ENCODE measurements around the gene CAPN15.
"Not testable (repeated sequence)": the region's sequence is repeated elsewhere in the genome, so short reads cannot be mapped to it uniquely, and the experiment has no call there.

The CAPN15 gene

DNA sequence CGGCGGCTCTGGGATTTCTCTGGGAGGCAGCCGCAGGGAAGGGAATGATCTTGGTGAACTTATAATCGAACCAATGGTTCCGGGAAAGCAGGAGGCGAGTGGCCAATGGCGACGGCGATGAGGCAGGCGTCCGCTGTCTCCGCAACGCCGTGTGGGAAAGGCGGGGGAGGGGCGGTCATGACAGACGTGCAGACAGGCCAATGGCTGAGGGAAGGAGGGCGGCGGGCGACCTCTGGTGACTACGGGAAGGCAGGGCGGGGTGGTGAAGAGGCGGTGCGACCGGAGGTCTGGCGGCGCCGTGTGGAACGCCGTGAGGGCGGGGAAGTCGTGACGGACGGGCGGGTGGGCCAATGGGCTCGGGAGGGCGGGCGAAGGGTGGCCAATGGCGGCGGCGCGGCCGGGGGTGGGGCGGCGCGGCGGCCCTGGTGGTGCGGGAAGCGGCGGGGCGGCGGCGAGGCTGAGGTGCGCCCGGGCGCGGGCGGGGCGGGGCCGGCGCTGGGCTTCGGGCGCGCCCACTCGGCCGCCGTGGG lies 62.2 kb downstream of the CAPN15 start, which contains the start of gene RAB40C:
RAB40C (plus strand) TSS at position 409 of the 530 bp plus-strand sequence. CDS start 226 bp downstream, outside the sequence.
- peak; percentile 97 to 99 for DNase-seq (ENCODE audit: low read depth in 2 of 2, low spot score in 1 of 2)

- no peak for DNase-seq (ENCODE audit: low read depth in 2 of 2, low spot score in 1 of 2)
Measured at GRCh38 chr16:590188-590814, 62.8 kb downstream of the CAPN15 start.

GRCh38 chr16:590815-591200 lies 63.3 kb downstream of the CAPN15 start:
- DNase-seq (ENCODE audit: low read depth in 2 of 2, low spot score in 1 of 2), result no peak

GRCh38 chr16:591231-591630 lies 63.7 kb downstream of the CAPN15 start:
- no peak for DNase-seq (ENCODE audit: low read depth in 2 of 2, low spot score in 1 of 2)

- DNase-seq (ENCODE audit: low read depth in 2 of 2, low spot score in 1 of 2), result no peak
Measured at GRCh38 chr16:591892-592517, 64.5 kb downstream of the CAPN15 start.

DNA sequence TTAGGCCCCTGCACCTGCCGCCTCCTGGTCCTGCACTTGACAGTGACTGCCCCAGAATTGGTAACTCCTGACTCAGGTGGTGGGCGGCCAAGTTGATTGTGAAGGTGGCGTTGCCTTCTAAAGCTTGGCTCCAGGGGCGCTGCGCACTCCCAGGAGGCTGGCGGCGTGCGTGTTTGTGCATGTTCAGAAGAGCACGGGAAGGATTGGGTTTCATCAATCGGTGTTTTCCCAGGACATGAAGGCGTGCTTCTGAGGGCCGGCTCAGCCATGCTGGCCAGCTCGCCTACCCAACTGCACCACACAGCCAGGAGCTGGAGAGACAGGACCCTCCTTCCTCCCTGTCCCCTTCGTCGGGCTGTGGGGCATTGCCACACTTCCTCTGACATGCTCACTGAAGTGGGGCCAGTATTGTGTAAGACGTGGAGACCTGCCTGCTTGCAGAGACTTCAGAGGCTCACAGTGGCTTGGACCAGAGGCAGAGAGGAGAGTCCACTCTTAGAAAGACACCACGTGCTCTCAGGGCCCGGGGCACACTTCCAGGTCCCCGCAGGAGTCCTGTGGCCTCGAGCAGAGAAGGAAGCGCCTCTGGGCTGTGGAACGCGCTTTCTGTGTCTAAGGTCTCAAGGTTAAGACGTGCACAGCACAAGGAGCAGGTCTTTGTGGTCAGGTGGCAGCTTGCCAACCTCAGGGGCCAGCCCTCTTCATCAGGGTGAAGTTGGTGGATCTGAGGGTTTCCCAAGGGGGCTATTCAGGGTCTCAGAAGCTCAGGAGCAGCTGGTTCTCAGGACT lies 65.2 kb downstream of the CAPN15 start:
- no peak for DNase-seq (ENCODE audit: low read depth in 2 of 2, low spot score in 1 of 2)

- DNase-seq (ENCODE audit: low read depth in 2 of 2, low spot score in 1 of 2), result no peak
Measured at GRCh38 chr16:593406-593805, 65.9 kb downstream of the CAPN15 start.

DNA sequence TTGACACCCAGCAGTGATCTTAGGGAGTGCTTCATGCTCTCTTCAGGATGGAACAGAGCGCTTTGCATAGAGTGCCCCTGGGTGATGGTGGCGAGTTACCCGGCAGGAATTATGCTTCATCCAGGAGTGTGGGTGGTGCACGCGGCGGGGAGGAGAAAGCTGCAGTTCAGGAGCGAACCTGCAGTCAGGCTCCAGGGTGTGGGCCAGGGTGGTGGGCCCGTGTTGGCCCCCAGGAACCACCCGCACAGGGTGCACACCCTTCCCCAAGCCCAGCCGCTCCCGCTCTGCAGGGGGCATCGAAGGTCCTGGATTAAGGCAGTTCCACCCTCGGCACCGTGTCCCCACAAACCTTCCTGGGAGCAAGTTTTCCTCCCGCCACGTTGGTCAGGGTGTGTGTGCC lies 66.3 kb downstream of the CAPN15 start:
- no peak for DNase-seq (ENCODE audit: low read depth in 2 of 2, low spot score in 1 of 2)

DNA sequence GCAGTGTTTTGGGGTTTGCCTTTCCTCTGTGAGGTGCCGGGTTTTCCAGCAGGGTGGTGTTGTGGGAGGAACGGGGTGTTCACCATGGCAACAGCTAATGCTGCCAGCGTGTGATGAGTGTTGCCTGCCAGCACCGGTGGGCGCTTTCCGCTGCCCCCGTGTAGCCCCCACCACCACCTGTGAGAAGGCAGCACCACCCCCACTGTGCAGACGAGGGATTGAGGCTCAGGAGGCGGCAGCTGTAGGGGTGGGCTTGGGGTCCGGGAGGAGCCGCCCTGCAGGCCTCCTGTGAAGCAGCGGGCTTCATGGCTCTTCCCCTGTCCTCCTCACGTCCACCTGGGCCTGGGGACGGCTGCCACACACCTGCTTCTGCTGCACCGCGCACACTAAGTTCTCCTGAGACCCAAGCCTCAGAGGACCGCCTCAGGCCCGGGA lies 67.6 kb downstream of the CAPN15 start:
- no peak for DNase-seq (ENCODE audit: low read depth in 2 of 2, low spot score in 1 of 2)

DNA sequence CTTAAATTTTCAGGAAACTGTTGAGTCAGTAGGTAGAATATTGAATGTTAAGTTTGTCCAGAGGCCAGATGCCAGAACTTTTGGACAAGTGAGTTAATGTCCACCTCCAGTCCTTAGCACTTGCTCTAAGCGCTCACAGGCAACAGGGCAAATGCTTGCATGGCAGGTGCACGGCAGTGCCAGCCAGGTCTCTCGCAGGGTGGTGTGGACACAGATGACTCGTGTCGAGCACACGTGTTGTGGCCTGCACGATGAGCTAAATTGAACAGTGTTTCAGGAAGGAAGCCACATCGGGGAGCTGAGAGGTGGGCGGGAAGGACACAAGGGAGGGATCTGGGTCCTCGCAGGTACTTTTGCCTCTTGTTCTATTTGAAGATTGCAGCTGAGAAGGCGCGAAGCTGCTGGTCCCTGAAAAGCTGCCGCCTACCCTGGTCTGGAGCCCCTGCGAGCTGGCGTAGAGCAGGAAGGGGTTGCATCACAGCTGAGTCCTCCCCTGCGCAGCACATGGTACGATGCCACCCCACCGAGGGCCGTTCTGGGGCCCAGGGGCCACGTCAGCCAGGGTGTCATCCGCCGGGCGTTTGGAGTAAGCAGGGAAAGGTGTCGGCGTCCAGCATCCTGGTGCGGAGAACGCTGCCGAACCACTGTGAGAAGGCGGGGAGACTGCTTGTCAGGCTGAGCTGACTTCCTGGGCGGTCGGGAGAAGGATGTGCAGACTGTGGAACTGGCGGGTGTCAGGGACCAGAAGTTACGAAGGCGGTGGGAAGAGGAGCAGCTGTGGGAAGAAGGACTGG lies 68.6 kb downstream of the CAPN15 start:
- no peak for DNase-seq (ENCODE audit: low read depth in 2 of 2, low spot score in 1 of 2)

DNA sequence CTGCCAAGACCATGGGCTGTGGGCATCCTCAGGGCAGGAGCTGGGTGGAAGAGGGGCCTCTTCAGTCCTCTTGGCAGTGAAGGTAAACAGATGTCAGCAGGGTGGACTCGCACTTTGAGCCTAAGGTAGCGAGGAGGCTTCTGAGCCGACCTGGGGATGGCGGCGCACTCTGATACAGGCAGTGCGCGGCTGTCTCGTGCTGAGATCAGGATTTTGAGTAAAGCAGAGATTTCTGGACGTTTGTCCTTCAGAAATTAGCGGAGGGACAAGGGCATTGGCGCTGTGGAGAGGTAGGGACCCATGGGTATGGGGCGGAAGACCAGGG lies 69.2 kb downstream of the CAPN15 start:
- no peak for DNase-seq (ENCODE audit: low read depth in 2 of 2, low spot score in 1 of 2)

GRCh38 chr16:597655-598054 lies 70.1 kb downstream of the CAPN15 start:
- DNase-seq (ENCODE audit: low read depth in 2 of 2, low spot score in 1 of 2), result not testable (repeated sequence)

- DNase-seq (ENCODE audit: low read depth in 2 of 2, low spot score in 1 of 2), result no peak
Measured at GRCh38 chr16:598823-599739, 71.6 kb downstream of the CAPN15 start.

DNA sequence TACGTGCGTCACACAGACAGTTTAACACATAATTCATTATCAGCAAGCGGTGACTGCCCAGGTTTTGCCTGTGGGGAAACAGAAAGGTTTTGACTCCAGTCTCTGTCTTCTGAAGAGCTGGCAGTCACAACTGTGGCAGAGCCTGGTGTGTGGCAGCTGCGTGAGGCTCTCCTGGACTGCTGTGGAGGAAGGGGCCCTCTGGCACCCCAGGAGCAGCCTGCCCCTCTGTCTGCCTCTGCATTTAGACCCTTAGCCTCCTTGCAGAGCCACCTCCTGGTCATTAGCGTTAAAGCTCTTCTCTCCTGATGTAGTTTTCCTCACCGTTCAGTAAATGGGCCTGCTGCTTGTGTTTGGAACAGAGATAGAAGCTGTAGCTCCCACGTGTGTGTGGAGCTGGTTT lies 73.3 kb downstream of the CAPN15 start:
- no peak for DNase-seq (ENCODE audit: low read depth in 2 of 2, low spot score in 1 of 2)

DNA sequence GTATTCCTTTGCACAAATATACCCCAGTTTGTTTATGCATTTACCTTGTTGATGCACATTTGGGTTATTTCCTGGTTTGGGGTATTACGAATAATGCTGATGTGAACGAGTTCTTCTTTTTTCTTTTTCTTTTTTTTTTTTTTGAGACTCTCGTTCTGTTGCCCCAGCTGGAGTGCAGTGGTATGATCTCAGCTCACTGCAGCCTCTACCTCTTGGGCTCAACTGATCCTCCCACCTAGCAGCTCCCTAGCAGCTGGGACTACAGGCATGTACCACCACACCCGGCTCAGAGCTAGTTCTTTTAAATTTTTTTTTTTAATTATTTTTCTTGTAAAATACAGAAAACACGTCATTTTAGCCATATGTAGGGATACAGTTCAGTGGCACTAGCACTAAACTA lies 76.4 kb downstream of the CAPN15 start:
- DNase-seq (ENCODE audit: low read depth in 2 of 2, low spot score in 1 of 2), result no peak

All from stimulated activated CD8-positive, alpha-beta memory T cell treated with anti-CD3 and anti-CD28 coated beads, Interleukin-4, amount 100 ng/mL, for 1 hour (primary cell).